HepG2 (cell line): ENCODE measurements around the gene IGF2. TPM values are rescaled to one million over a fixed set of nuclear protein-coding genes. Genes with fewer than 3 reads are reported as not detected.

Experiments
- ATAC-seq: fragments of 200-7000 bp; cut with Tn5 transposase; 3 replicates; pipeline ENCODE4 v1.9.1; 2020; ENCODE audit warnings: mild to moderate bottlenecking, moderate library complexity
- BruUV-seq: library from RNA; stranded (reverse); fragments of 400-500 nt; replicated peaks from 2 replicates; lab custom pipeline; 2021; lab: Mats Ljungman, UMichigan
- CTCF ChIA-PET: fragments of 300-600 bp; formaldehyde crosslinking; extraction: SDS; loops from one replicate; lab custom pipeline; 2021; ENCODE audit warnings: low total read pairs, inconsistent platforms, low intra/inter-chr PET ratio; lab: Yijun Ruan, JAX
- POLR2A ChIA-PET: fragments of 350-600 bp; sonication (Branson Sonifier 250); formaldehyde crosslinking; loops from one replicate; lab custom pipeline; 2020; ENCODE audit warnings: antibody characterized with exemption, inconsistent platforms; lab: Yijun Ruan, JAX
- DNase-seq: peaks from one replicate; pipeline ENCODE4 v3.0.0-alpha.2; 2015; ENCODE audit warnings: low spot score
- FAIRE-seq: peaks from 3 replicates; lab custom pipeline; 2011; peaks lifted over from hg19 to GRCh38; lab: Jason Lieb, UNC
- H2AFZ ChIP-seq: one replicate; pipeline ENCODE4 v1.6.1; 2011; ENCODE audit warnings: low read length, inconsistent platforms
- H3K27ac ChIP-seq: fragments of 300-600 bp; 3 replicates; pipeline ENCODE4 v1.8.0; 2011; ENCODE audit warnings: mixed run types, mild to moderate bottlenecking, mixed read lengths, low read length, inconsistent platforms; ENCODE audit not compliant: insufficient read depth; ENCODE audit errors: extremely low read length
- H3K27me3 ChIP-seq, 2 experiments: fragments of 200-600 bp in 1 of 2; 2 replicates in 1 of 2; 3 replicates in 1 of 2; pipeline versions ENCODE4 v1.6.0 to v1.8.0; 2011; ENCODE audit warnings: low read length in 2 of 2, mild to moderate bottlenecking in 2 of 2, moderate library complexity in 2 of 2, inconsistent platforms in 1 of 2; ENCODE audit not compliant: insufficient read depth in 2 of 2, control insufficient read depth in 1 of 2
- H3K36me3 ChIP-seq, 2 experiments: fragments of 200-600 bp in 1 of 2; replicated peaks in 1 of 2; 2 replicates in 1 of 2; 3 replicates in 1 of 2; pipeline versions ENCODE4 v1.5.1 to v1.8.0; 2011; ENCODE audit warnings: low read length in 2 of 2, inconsistent platforms in 1 of 2; ENCODE audit not compliant: insufficient read depth in 2 of 2, control insufficient read depth in 1 of 2
- H3K4me1 ChIP-seq: 2 replicates; pipeline ENCODE4 v1.5.1; 2012; ENCODE audit warnings: low read length, inconsistent platforms; ENCODE audit not compliant: insufficient read depth
- H3K4me2 ChIP-seq: 2 replicates; pipeline ENCODE4 v1.6.0; 2011; ENCODE audit warnings: low read depth, low read length, inconsistent platforms
- H3K4me3 ChIP-seq, 3 experiments: fragments of 200-600 bp in 1 of 3; sonication (generic), shearing (Covaris generic) in 1 of 3; replicated peaks in 1 of 3; 2 replicates each; pipeline ENCODE4 v1.5.1; 2011 to 2016; ENCODE audit warnings: low read length in 3 of 3, inconsistent platforms in 2 of 3, low read depth in 2 of 3, mild to moderate bottlenecking in 2 of 3, control low read depth in 1 of 3, mixed read lengths in 1 of 3; ENCODE audit not compliant: insufficient read depth in 1 of 3
- H3K79me2 ChIP-seq: one replicate; pipeline ENCODE4 v1.6.1; 2011; ENCODE audit warnings: low read length, inconsistent platforms; ENCODE audit not compliant: insufficient read depth
- H3K9ac ChIP-seq: 2 replicates; pipeline ENCODE4 v1.6.0; 2011; ENCODE audit warnings: mild to moderate bottlenecking, low read depth, low read length, inconsistent platforms; ENCODE audit not compliant: insufficient read depth
- H3K9me3 ChIP-seq: 2 replicates; pipeline ENCODE4 v1.5.1; 2012; ENCODE audit warnings: mild to moderate bottlenecking, low read length
- H4K20me1 ChIP-seq: 2 replicates; pipeline ENCODE4 v1.6.0; 2011; ENCODE audit warnings: inconsistent platforms, mild to moderate bottlenecking, low read length, moderate library complexity; ENCODE audit not compliant: insufficient read depth
- CCAR2 ChIP-seq: fragments of 200-400 bp; formaldehyde crosslinking; optimal IDR thresholded peaks from 2 replicates; pipeline ENCODE3; 2018; ENCODE audit warnings: low read depth, mild to moderate bottlenecking, low read length, moderate library complexity
- CHD2 ChIP-seq: IDR thresholded peaks from 2 replicates; pipeline ENCODE4 v1.6.1; 2011; ENCODE audit warnings: low read depth, low read length, improper control_type of control experiment
- DBP ChIP-seq: sonication (generic); formaldehyde crosslinking; IDR thresholded peaks from 2 replicates; pipeline ENCODE4 v1.4.0; 2020; ENCODE audit warnings: missing genetic modification reagents; ENCODE audit errors: not compliant biosample characterization
- ESRRA ChIP-seq: sonication (generic); formaldehyde crosslinking; IDR thresholded peaks from 2 replicates; pipeline ENCODE4 v1.5.1; 2020; ENCODE audit warnings: mild to moderate bottlenecking, low read depth, missing genetic modification reagents
- GATA4 ChIP-seq: sonication (generic); IDR thresholded peaks from 2 replicates; pipeline ENCODE4 v1.6.1; 2016; ENCODE audit warnings: antibody characterized with exemption, low read depth, borderline replicate concordance
- HMG20B ChIP-seq: conservative IDR thresholded peaks from 2 replicates; pipeline ENCODE4 v1.6.1; 2016; ENCODE audit warnings: missing genetic modification reagents, missing compliant biosample characterization
- HNRNPL ChIP-seq: fragments of 200-400 bp; formaldehyde crosslinking; IDR thresholded peaks from 2 replicates; pipeline ENCODE4 v1.6.1; 2017; ENCODE audit warnings: mild to moderate bottlenecking, low read depth, low read length
- JUND ChIP-seq: sonication (generic); formaldehyde crosslinking; IDR thresholded peaks from 2 replicates; pipeline ENCODE4 v1.8.0; 2022; ENCODE audit warnings: mild to moderate bottlenecking, missing genetic modification reagents
- RBM39 ChIP-seq: fragments of 200-400 bp; formaldehyde crosslinking; IDR thresholded peaks from one replicate; pipeline ENCODE4 v1.6.1; 2018; ENCODE audit warnings: antibody characterized with exemption, mild to moderate bottlenecking, low read depth, low read length; ENCODE audit not compliant: poor library complexity, severe bottlenecking
- REPIN1 ChIP-seq: sonication (generic); formaldehyde crosslinking; IDR thresholded peaks from 2 replicates; pipeline ENCODE4 v1.8.0; 2022; ENCODE audit warnings: missing genetic modification reagents, low read depth, mild to moderate bottlenecking, borderline replicate concordance
- TFDP2 ChIP-seq: sonication (generic); formaldehyde crosslinking; IDR thresholded peaks from 2 replicates; pipeline ENCODE4 v1.4.0; 2020; ENCODE audit warnings: missing genetic modification reagents
- ZNF737 ChIP-seq: sonication (generic); formaldehyde crosslinking; IDR thresholded peaks from 2 replicates; pipeline ENCODE4 v1.5.0; 2020; ENCODE audit warnings: missing genetic modification reagents, mild to moderate bottlenecking, borderline replicate concordance
- ZNF883 ChIP-seq: sonication (generic); formaldehyde crosslinking; IDR thresholded peaks from 2 replicates; pipeline ENCODE4 v1.5.1; 2020; ENCODE audit warnings: mild to moderate bottlenecking, missing genetic modification reagents; ENCODE audit errors: not compliant biosample characterization
- WGBS: methylation state at CpG from one replicate; pipeline ENCODE4 v1.1.6; 2017; ENCODE audit warnings: low lambda C conversion rate; 5-methylcytosine and 5-hydroxymethylcytosine counted together
- in situ Hi-C: cut with HindIII; loops from 2 replicates; pipeline ENCODE4 v1.10.0; 2017; ENCODE audit warnings: low pct_unique_long_range_greater_than_20kb; ENCODE audit not compliant: extremely low pct_ligation_motif_present
- intact Hi-C: fragments of 100-400 bp; cut with micrococcal nuclease; formaldehyde crosslinking; loops from one replicate; pipeline ENCODE4 v1.10.0; 2022; ENCODE audit not compliant: unreplicated experiment
- polyA plus RNA-seq, 8 experiments: library from polyadenylated mRNA; depleted of rRNA in 3 of 8; stranded (reverse) in 7 of 8; unstranded in 1 of 8; fragments of >200 nt; fragmentation: Illumina TruSeq in 4 of 8; extraction: Trizol in 4 of 8; gene quantifications; 2 replicates each; pipeline versions ENCODE4 v1.2.1 to v1.2.3, GENCODE V29; 2011 to 2016; ENCODE audit warnings: low read depth in 4 of 8, missing spikeins in 1 of 8, mixed read lengths in 1 of 8; ENCODE audit not compliant: insufficient read depth in 1 of 8
- total RNA-seq, 5 experiments: library from RNA; depleted of rRNA; stranded (reverse); fragments of >200 nt; fragmentation: Illumina TruSeq; extraction: Trizol; gene quantifications; 2 replicates each; pipeline ENCODE4 v1.2.3, GENCODE V29; 2016; ENCODE audit warnings: low read depth in 1 of 5

IGF2 gene
- total and polyA plus RNA-seq, 2 of the 13 experiments (the other 11 are each of a cell fraction or from before 2014, with no cell fraction given) = 79.1 to 254 TPM

- no peak for TF ChIP-seq TFDP2
- no peak for TF ChIP-seq CCAR2
- TF ChIP-seq REPIN1 (CRISPR knock-in tag) = no peak
- TF ChIP-seq, all 625 proteins: peak for 0
Observed at GRCh38 chr11:2159536-2160413, 20.6 kb upstream of the IGF2 start (continued).

- Histone ChIP-seq H3K4me3 (no peak overlapping the region), H2AFZ (no peak overlapping the region), H3K4me2 (no peak overlapping the region), H3K36me3 (no peaks in the 10 kb centered on the region), H3K4me1 (no peaks in the 10 kb centered on the region), H3K27me3 (peaks cover 23 to 67% of the 10 kb centered on the region in 2 experiments; a peak in 4 of 5 replicates), H3K9me3 (no peaks in the 10 kb centered on the region), H3K79me2 (no peaks in the 10 kb centered on the region), H3K27ac (no peak overlapping the region), H4K20me1 (no peaks in the 10 kb centered on the region), H3K9ac (no peak overlapping the region)
- in situ Hi-C loops = no loop called here
- no peak for FAIRE-seq
- WGBS = no CpG with 5 or more reads among the region's 10 CpGs
- POLR2A ChIA-PET = no interaction called here
- DNase-seq = no peak
- intact Hi-C loops = no loop called here
- CTCF ChIA-PET = no interaction called here
- TF ChIP-seq HMG20B (CRISPR knock-in tag) (no peak), GATA4 (no peak), CHD2 (no peak), RBM39 (no peak), ESRRA (no peak), JUND (CRISPR knock-in tag) (no peak), ZNF883 (CRISPR knock-in tag) (no peak), DBP (no peak), HNRNPL (no peak), ZNF737 (no peak)
- BruUV-seq = no TSS peak
- ATAC-seq = no peak
Observed at GRCh38 chr11:2158966-2159365, 19.8 kb upstream of the IGF2 start.
